ENCODE data around the gene RAET1E.

DNA sequence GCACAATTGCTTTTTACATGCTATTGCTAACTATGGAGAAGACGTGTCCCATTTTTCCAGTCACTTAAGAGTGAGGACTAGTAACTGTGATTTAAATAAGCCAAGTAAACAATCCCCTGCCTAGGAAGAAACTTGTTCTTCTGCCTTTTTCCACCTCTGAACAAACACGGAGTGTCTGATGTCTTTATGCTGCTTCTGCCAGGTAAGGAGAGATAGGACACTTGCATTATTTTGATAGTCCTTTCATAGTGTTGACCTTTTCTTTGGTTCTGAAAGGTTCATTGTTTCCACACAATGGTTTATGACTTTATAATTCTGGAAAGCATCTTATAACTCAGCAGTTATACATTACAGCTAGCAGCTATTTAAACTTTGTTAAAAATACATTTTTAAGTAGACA is 42.2 kb downstream of the RAET1E start:
- TF ChIP-seq POLR2A (IDR thresholded peaks at IDR 0.05; ENCODE audit: low read depth, low read length) (no peak), EZH2 (IDR thresholded peaks at IDR 0.05; ENCODE audit: borderline replicate concordance, low read depth, low read length, severe bottlenecking) (no peak), GATA2 (IDR thresholded peaks at IDR 0.05; ENCODE audit: insufficient read depth, insufficient read length, low read depth, low read length) (no peak), POLR2AphosphoS5 (IDR thresholded peaks at IDR 0.05; ENCODE audit: insufficient read depth, low read depth, low read length) (no peak), JUN (IDR thresholded peaks at IDR 0.05; ENCODE audit: borderline replicate concordance, insufficient read depth, insufficient read length, low read depth) (no peak), MYC (IDR thresholded peaks at IDR 0.05; ENCODE audit: low read depth, low read length) (no peak)
- TF ChIP-seq, protein P1, sequence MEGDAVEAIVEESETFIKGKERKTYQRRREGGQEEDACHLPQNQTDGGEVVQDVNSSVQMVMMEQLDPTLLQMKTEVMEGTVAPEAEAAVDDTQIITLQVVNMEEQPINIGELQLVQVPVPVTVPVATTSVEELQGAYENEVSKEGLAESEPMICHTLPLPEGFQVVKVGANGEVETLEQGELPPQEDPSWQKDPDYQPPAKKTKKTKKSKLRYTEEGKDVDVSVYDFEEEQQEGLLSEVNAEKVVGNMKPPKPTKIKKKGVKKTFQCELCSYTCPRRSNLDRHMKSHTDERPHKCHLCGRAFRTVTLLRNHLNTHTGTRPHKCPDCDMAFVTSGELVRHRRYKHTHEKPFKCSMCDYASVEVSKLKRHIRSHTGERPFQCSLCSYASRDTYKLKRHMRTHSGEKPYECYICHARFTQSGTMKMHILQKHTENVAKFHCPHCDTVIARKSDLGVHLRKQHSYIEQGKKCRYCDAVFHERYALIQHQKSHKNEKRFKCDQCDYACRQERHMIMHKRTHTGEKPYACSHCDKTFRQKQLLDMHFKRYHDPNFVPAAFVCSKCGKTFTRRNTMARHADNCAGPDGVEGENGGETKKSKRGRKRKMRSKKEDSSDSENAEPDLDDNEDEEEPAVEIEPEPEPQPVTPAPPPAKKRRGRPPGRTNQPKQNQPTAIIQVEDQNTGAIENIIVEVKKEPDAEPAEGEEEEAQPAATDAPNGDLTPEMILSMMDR (IDR thresholded peaks at IDR 0.05; ENCODE audit: extremely low read depth in 1 of 2, insufficient read depth in 1 of 2, low read depth in 1 of 2, low read length in 2 of 2): no peak
- TF ChIP-seq, protein P2, sequence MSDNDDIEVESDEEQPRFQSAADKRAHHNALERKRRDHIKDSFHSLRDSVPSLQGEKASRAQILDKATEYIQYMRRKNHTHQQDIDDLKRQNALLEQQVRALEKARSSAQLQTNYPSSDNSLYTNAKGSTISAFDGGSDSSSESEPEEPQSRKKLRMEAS (IDR thresholded peaks at IDR 0.05; ENCODE audit: insufficient read depth, insufficient read length): no peak
